CD4-positive, alpha-beta T cell (primary cell): ENCODE results near the gene PRKAB2. TPM values are rescaled to one million over a fixed set of nuclear protein-coding genes. Genes with fewer than 3 reads are reported as not detected.
"Not testable (repeated sequence)": the region's sequence is repeated elsewhere in the genome, so short reads cannot be mapped to it uniquely, and the experiment has no call there.

Experiments used
- ATAC-seq: fragments of 200-7000 bp; cut with Tn5 transposase; one replicate; pipeline ENCODE4 v1.10.0; 2022; ENCODE audit warnings: mild to moderate bottlenecking; ENCODE audit not compliant: poor library complexity
- CTCF ChIA-PET: fragments of 350-600 bp; sonication (Branson Sonifier 250); formaldehyde crosslinking; loops from one replicate; lab custom pipeline; 2021; ENCODE audit warnings: antibody characterized with exemption, inconsistent platforms; lab: Charles Lee
- POLR2A ChIA-PET: fragments of 350-600 bp; sonication (Branson Sonifier 250); formaldehyde crosslinking; loops from one replicate; lab custom pipeline; 2021; ENCODE audit warnings: antibody characterized with exemption, inconsistent platforms; lab: Charles Lee
- DNase-seq, 14 experiments: peaks; one replicate each; pipeline ENCODE4 v3.0.0-alpha.2; 2013 to 2020; ENCODE audit warnings: mixed read lengths in 2 of 14
- H3K27ac ChIP-seq, 2 donors: one replicate each; pipeline versions ENCODE4 v1.5.1 to v1.7.0; 2013; ENCODE audit warnings: low read length in 2 of 2, low read depth in 1 of 2, mild to moderate bottlenecking in 1 of 2
- H3K27me3 ChIP-seq, 2 experiments: 1 replicate in 1 of 2; 2 replicates in 1 of 2; pipeline versions ENCODE4 v1.6.1 to v1.7.0; 2013; ENCODE audit warnings: low read length in 2 of 2, control low read depth in 1 of 2, mild to moderate bottlenecking in 1 of 2, moderate library complexity in 1 of 2; ENCODE audit not compliant: insufficient read depth in 2 of 2, control insufficient read depth in 1 of 2
- H3K36me3 ChIP-seq: one replicate; pipeline ENCODE4 v1.6.1; 2013; ENCODE audit warnings: low read length, control low read depth; ENCODE audit not compliant: insufficient read depth
- H3K4me1 ChIP-seq: one replicate; pipeline ENCODE4 v1.6.1; 2013; ENCODE audit warnings: low read length, control low read depth; ENCODE audit not compliant: insufficient read depth
- H3K4me3 ChIP-seq: one replicate; pipeline ENCODE4 v1.5.1; 2013; ENCODE audit warnings: mild to moderate bottlenecking, low read length, moderate library complexity
- H3K9me3 ChIP-seq, 2 experiments: 1 replicate in 1 of 2; 2 replicates in 1 of 2; pipeline versions ENCODE4 v1.6.1 to v1.7.0; 2013; ENCODE audit warnings: low read length in 2 of 2, mild to moderate bottlenecking in 2 of 2, control low read depth in 1 of 2, moderate library complexity in 1 of 2; ENCODE audit not compliant: control insufficient read depth in 1 of 2, insufficient read depth in 1 of 2
- H3K27ac Mint-ChIP-seq: one replicate; pipeline ENCODE4 v1.8.0; 2020; ENCODE audit warnings: mixed read lengths
- H3K27me3 Mint-ChIP-seq: one replicate; pipeline ENCODE4 v1.8.0; 2021; ENCODE audit warnings: mixed read lengths
- H3K36me3 Mint-ChIP-seq: one replicate; pipeline ENCODE4 v1.8.0; 2021; ENCODE audit warnings: low read depth, mixed read lengths
- H3K4me1 Mint-ChIP-seq: one replicate; pipeline ENCODE4 v1.8.0; 2021; ENCODE audit warnings: low read depth, mixed read lengths
- H3K4me3 Mint-ChIP-seq: one replicate; pipeline ENCODE4 v1.8.0; 2020; ENCODE audit warnings: mild to moderate bottlenecking, mixed read lengths
- H3K9me3 Mint-ChIP-seq: one replicate; pipeline ENCODE4 v1.8.0; 2020; ENCODE audit warnings: mixed read lengths
- CTCF ChIP-seq: fragments of 200-600 bp; IDR thresholded peaks from one replicate; pipeline ENCODE4 v1.8.0; 2022; ENCODE audit warnings: antibody characterized with exemption, mild to moderate bottlenecking
- intact Hi-C, 2 experiments: fragments of 100-400 bp; cut with DNase I in 1 of 2; cut with micrococcal nuclease in 1 of 2; formaldehyde crosslinking; loops; one replicate each; pipeline versions ENCODE4 v1.15.1 to v1.9.0; 2023 to 2025; cut with DNase I, micrococcal nuclease
- total RNA-seq, 174 experiments: library from RNA in 2 of 174; stranded (reverse) in 2 of 174; gene quantifications; one replicate each; pipeline ENCODE4 v1.2.3 and lab custom pipeline; 2021 to 2026

Gene PRKAB2
- total RNA-seq, 2 experiments from 2014 or later: 7.4 to 9.6 TPM

- H3K9me3 ChIP-seq: no peaks in the 10 kb centered on the region
- Mint-ChIP-seq H3K27ac (no peak overlapping the region), H3K27me3 (peaks cover 28% of the 10 kb centered on the region), H3K36me3 (no peaks in the 10 kb centered on the region), H3K4me1 (no peaks in the 10 kb centered on the region), H3K9me3 (no peaks in the 10 kb centered on the region), H3K4me3 (no peak overlapping the region)
- ChIA-PET CTCF (no interaction called here), POLR2A (no interaction called here)
- no peak overlapping the region for H3K4me3 ChIP-seq
- intact Hi-C loops: no loop called here
- no peak overlapping the region for H3K27ac ChIP-seq
- DNase-seq (no peak), ATAC-seq (no peak)
- peaks cover 0 to 6% of the 10 kb centered on the region in 2 experiments for H3K27me3 ChIP-seq
- no peak for TF ChIP-seq CTCF
- no peaks in the 10 kb centered on the region for H3K4me1 ChIP-seq
- no peaks in the 10 kb centered on the region for H3K36me3 ChIP-seq
Observed at GRCh38 chr1:147109762-147110161, 62.5 kb downstream of the PRKAB2 start.

GRCh38 chr1:147109041-147109440 lies 63.2 kb downstream of the PRKAB2 start:
- H3K27ac Mint-ChIP-seq: no peak overlapping the region
- no peak overlapping the region for H3K27ac ChIP-seq
- POLR2A ChIA-PET: no interaction called here
- no peak overlapping the region for H3K4me3 ChIP-seq
- no peak for TF ChIP-seq CTCF
- DNase-seq (no peak), ATAC-seq (no peak)
- no peaks in the 10 kb centered on the region for H3K4me1 Mint-ChIP-seq
- CTCF ChIA-PET: no interaction called here
- no peaks in the 10 kb centered on the region for H3K36me3 ChIP-seq
- no peaks in the 10 kb centered on the region for H3K4me1 ChIP-seq
- peaks cover 0 to 6% of the 10 kb centered on the region in 2 experiments for H3K27me3 ChIP-seq
- intact Hi-C loops: no loop called here
- no peaks in the 10 kb centered on the region for H3K36me3 Mint-ChIP-seq
- H3K27me3 Mint-ChIP-seq: peaks cover 28% of the 10 kb centered on the region
- H3K9me3 Mint-ChIP-seq: no peaks in the 10 kb centered on the region
- H3K4me3 Mint-ChIP-seq: no peak overlapping the region
- H3K9me3 ChIP-seq: no peaks in the 10 kb centered on the region

- H3K4me1 Mint-ChIP-seq, intact Hi-C loops, H3K4me3 ChIP-seq, POLR2A ChIA-PET, H3K36me3 Mint-ChIP-seq, DNase-seq, CTCF ChIA-PET, H3K27ac ChIP-seq, H3K9me3 Mint-ChIP-seq, H3K4me1 ChIP-seq, H3K27ac Mint-ChIP-seq, H3K36me3 ChIP-seq, H3K4me3 Mint-ChIP-seq, H3K27me3 ChIP-seq, ATAC-seq, H3K9me3 ChIP-seq: not testable (repeated sequence)
- peaks cover 28% of the 10 kb centered on the region for H3K27me3 Mint-ChIP-seq
Observed at GRCh38 chr1:147106407-147106881, 65.8 kb downstream of the PRKAB2 start.

- intact Hi-C loops: no loop called here
- CTCF ChIA-PET: no interaction called here
- Mint-ChIP-seq H3K27me3 (peaks cover 31% of the 10 kb centered on the region), H3K36me3 (no peaks in the 10 kb centered on the region), H3K9me3 (no peaks in the 10 kb centered on the region), H3K4me3 (no peak overlapping the region), H3K4me1 (no peaks in the 10 kb centered on the region), H3K27ac (no peak overlapping the region)
- H3K4me1 ChIP-seq: no peaks in the 10 kb centered on the region
- H3K4me3 ChIP-seq: no peak overlapping the region
- DNase-seq: no peak
- peaks cover 3 to 4% of the 10 kb centered on the region in 2 experiments for H3K27me3 ChIP-seq
- ATAC-seq: no peak
- H3K9me3 ChIP-seq: no peaks in the 10 kb centered on the region
- H3K27ac ChIP-seq: no peak overlapping the region
- TF ChIP-seq CTCF: no peak
- POLR2A ChIA-PET: no interaction called here
- H3K36me3 ChIP-seq: no peaks in the 10 kb centered on the region
Observed at GRCh38 chr1:147105909-147106308, 66.4 kb downstream of the PRKAB2 start.
